Mammary epithelial cell (primary cell): ENCODE measurements around the gene VWC2.

ENCODE experiments used
- CTCF ChIP-seq, 2 donors: IDR thresholded peaks in 1 of 2; conservative IDR thresholded peaks in 1 of 2; 2 replicates each; pipeline ENCODE4 v1.5.1; 2011 to 2012; ENCODE audit warnings: inconsistent platforms in 2 of 2, low read length in 2 of 2, mild to moderate bottlenecking in 2 of 2, control low read depth in 1 of 2, low read depth in 1 of 2; ENCODE audit not compliant: insufficient read depth in 1 of 2; ENCODE audit errors: extremely low read depth in 1 of 2
- EZH2 ChIP-seq: IDR thresholded peaks from 2 replicates; pipeline ENCODE4 v1.6.1; 2012; ENCODE audit warnings: low read length, inconsistent platforms, borderline replicate concordance

- no peak for TF ChIP-seq CTCF (conservative IDR thresholded peaks at IDR 0.05 in 1 of 2, IDR thresholded peaks at IDR 0.05 in 1 of 2; ENCODE audit: extremely low read depth in 1 of 2, insufficient read depth in 1 of 2, low read depth in 1 of 2, low read length in 2 of 2)
- TF ChIP-seq EZH2 = no peak
Measured at GRCh38 chr7:49850921-49851613, 77.6 kb downstream of the VWC2 start.
